Measurements from ENCODE around the gene TADA2B.
A peak's percentile ranks its signal among the peaks of the same experiment; 100 is the strongest.
"Not testable (repeated sequence)": the region's sequence is repeated elsewhere in the genome, so short reads cannot be mapped to it uniquely, and the experiment has no call there.

Gene TADA2B

DNA sequence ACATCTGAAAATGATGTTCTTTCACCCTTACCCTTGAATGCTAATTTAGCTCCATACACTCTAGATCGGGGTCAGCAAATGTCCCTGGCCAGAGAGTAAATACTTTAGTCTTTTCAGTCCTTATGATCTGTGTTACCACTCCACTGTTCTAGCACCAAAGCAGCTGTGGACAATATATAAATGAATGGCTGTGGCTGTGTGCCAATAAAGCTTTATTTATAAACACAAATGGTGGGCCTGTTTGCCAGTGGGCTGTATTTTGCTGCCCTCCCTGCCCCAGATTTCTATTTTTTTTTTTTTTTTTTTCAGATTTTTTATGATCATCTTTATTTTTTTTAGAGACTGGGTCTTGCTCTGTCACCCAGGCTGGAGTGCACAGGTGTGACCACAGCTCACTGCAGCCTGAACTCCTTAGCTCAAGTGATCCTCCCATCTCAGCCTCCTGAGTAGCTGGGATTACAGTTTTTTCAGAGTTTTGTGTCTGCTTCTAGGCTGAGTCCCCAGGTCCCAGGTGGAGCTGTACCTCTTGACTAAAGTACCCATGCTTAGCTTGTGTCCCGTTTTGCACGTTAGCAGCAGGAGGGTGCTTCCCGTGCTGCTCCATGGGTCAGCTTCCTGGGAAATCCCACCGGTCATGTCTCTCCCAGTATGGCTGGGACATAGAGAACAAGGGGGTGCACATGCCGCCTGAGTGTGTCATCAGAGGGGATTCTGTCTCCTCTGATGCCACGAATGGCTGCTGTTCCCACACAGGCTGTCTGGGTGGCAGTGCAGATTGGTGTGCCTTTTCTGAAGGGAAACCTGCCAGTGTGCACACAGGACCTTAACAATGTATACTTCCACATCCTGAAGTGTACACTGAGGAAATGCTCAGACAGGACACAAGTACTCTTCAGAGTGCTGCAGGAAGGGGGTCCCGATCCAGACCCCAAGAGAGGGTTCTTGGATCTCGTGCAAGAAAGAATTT lies 40.7 kb downstream of the TADA2B start:
- DNase-seq: no peak

DNA sequence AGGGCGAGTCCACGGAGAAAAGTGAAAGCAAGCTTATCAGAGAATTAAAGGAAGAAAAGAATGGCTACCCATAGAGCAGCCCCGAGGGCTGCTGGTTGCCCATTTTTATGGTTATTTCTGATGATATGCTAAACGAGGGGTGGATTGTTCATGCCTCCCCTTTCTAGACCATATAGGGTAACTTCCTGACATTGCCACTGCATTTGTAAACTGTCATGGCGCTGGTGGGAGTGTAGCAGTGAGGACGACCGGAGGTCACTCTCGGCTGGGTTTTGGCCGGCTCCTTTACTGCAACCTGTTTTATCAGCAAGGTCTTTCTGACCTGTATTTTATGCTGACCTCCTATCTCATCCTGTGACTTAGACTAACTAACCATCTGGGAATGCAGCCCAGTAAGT lies 41.4 kb downstream of the TADA2B start:
- not testable (repeated sequence) for DNase-seq

DNA sequence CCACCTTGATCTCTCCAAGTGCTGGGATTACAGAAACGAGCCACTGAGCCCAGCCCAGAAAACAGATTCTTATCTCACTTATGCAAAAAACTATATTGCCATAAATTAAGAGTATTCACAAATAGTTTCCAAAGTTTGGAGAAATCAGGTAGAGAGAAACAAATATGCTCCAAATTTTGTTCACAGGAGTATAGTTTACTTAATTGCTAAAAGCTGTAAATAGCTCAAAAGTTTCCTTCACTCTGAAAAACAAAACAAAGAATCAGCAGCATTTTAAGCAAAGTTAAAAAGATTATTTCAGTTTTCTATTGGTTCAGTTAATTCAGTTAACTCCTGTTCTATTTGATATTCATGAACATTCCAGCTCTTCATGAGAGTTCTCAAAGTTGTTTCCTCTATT lies 43.2 kb downstream of the TADA2B start:
- DNase-seq: no peak

DNA sequence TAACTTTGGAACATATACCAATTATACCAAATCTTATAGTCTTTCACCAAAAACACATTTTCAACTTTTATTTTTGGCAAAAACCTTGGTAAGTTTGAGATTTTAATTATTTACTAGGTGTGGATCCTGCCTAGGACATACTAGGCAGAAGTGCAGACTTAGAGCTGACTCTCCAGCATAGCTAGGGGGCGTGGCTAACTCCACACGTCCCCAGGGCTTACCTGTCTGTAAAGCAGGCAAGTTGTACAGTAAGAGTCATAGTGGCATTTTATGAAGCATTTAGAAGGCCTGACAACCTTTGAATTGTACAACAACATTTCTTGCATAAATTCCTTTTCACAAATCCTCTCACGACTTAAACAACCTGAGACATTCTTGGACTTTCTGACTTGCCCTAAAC lies 43.9 kb downstream of the TADA2B start:
- no peak for DNase-seq

DNA sequence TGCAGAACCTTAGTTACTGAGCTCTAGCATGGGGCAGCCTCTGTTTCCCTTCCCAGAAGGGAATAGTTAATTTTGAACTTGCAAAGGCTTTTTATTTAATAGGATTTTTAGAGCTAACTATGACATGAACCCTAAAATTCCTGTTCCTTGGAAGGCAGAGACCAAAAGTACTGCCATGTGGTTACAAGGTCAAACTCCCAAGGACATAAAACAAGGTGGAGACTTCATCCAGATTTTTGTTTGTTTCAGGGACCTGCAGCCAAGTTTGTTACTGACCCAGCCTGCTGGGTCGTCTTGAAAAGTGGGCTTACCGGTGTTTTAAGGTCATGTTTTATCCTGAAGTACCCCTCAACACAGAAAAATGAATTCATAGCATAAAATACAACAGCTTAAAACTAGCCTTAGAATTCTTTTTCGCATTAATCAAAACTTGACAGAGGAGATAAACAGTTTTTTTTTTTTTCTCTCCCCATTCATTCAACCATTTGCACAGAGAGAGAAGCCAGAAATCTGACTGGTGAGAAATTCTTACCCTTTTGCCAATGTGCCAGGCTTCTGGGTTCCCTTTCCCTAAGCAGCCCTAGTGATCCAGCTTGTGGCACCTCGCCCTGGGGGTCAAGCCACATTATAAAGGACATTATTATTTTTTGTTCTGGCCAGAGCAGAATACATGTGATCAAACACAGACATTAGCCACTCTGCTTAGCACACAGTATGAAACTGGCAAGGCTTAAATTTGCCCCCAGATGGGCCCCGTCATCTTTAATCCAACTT lies 46.2 kb downstream of the TADA2B start:
- DNase-seq: no peak

DNA sequence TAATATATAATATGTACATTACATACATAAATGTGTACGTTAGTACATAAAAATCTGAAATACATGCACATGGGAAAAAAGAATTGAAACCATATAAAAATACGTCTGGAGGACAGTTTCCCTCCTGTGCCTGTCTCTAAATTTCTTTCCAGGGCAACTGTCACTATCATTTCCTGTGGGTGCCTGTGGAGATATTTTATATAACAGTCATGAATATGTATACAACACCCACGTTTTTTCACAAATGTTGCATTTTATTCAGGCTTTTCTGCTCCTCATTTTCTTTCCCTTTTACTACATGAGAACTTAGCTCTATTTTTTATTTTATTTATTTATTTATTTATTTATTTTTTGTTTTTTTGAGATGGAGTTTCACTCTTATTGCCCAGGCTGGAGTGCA lies 48.9 kb downstream of the TADA2B start:
- no peak for DNase-seq

DNA sequence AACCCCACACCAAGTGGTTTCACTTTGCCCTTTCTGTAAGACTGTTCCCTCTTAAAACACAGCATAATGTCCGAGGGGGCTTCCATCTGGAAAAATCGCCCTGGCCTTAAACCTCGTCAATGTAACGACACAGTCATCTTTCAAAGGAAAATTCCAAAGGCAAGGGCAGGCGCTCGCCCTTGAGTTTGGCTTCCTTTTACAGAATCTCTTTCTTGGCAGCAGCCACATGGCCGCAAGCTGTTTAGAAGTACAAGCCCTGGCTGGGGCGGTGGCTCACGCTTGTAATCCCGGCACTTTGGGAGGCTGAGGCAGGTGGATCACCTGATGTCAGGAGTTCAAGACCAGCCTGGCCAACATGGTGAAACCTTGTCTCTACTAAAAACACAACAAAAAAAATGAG lies 51.7 kb downstream of the TADA2B start:
- DNase-seq: no peak

DNA sequence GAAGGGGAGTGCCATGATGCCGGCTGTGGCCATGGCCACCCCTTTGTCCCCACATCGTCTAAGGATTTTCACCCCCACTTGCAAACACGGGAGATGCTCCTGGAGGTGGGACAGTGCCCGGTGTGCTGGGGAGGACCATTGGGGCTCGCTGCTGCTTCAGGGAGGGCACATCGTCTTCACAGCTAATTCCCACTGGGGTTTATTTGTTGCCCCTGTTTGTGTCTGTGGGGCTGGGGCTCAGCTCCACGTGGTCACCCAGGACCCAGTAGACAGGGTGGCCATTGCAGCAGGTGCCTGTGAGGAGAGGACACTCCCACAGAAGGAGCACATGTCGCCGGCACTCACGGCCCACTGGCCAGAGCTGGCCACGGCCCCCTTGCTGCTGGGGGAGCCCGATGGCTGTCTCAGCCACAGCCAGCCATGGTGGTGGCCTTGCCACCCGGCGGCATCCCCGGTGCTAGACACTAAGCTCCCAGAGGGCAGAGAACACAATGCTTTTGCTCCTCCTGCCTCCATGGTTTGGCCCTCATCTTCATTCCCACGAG lies 52.5 kb downstream of the TADA2B start:
- DNase-seq: no peak

DNA sequence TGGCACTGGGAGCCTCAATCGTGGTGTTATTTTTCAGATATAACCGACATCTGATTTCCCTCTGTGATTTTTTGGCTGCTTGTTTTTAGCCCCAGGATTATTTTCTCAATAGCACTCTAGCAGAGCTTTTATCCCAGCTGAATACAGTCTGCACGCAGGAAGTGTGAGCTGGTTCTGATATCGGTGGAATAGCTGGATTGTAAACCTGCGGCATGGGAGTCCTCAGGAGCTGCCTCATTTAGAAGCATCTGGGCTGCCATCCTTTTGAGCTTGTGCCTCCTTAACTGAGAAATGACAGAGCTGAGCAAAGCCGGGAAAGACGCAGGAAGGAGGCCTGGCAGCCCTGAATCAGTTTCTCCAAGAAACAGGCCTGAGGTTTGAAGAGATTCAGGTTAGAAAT lies 53.1 kb downstream of the TADA2B start:
- DNase-seq: no peak

DNA sequence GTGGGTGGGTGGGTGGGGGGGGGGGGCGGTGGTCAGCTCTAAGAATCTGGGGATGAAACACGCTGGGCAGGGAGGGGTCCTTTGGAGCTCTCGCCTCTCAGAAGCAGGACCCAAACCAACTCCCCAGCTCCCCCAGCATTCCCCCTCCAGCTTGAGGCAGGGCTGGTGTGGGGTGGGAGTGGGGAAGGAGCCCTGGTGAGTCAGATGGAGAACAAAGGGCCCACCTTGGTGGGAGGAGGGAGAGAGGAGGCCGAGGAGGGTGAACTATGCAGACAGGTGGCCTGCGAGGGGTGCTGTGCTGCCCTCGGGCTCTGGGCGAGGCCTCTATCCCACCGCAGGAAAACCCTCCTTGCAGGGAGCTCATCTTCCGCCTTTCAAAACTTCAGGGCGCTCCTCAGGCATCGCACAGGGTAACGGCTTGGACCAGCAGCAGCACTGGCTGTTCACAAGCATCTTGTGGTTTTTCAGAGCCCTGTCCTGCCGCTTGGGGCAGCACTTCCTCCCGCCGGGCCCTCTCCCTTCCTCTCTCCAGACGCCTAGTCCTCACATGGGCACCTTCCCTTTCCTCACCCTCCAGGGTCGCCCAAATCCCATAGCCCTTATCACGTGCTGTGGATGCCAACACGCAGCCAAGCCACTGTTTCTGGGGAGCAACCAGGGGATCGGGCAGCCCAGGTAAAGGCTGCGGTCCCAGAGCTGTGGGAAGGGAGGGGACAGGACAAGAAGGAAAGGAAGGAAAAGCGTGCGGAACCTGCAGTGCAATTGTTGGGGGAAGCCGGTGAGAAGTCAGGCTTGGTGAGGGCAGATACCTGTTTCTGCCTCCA lies 58.7 kb downstream of the TADA2B start:
- DNase-seq: peak; percentile 17

DNA sequence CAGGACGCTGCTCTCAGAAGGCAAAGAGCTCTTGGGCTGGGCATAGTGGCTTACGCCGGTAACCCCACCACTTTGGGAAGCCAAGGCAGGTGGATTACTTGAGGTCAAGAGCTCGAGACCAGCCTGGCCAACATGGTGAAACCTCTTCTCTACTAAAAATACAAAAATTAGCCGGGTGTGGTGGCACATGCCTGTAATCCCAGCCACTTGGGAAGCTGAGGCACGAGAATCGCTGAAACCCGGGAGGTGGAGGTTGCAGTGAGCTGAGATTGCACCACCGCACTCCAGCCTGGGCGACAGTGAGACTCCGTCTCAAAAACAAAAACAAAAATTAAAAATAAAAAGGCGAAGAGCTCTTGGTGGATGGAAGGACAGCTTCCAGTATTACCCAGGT lies 59.3 kb downstream of the TADA2B start:
- not testable (repeated sequence) for DNase-seq

DNA sequence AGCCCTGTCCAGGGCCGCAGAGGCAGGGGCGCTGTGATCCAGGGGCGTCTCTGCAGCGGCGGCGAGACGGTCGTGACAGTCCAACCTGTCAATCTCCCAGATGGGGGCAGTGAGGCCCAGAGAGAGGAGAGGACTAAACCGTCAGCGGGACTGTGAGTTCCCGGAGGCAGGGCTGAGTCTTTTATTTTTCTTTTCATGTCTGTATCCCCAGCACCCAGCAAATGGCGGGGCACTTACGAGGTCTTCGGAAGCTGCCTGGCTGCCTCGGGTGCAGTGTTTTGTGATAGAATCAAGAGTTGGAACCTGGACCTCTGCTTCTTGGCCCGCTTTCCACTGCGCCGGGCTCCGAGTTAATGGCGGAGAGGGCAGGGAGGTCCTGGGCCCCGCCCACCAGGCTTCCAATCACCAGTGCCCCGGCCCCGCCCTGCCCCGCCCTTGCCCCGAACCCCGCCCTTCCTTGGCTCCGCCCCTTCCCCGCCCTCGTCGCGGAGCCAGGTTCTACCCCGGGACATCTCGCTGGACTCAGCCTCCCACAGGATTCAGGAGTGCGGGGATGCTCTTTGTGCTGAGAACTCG lies 59.9 kb downstream of the TADA2B start:
- DNase-seq: peak; percentile 63

DNA sequence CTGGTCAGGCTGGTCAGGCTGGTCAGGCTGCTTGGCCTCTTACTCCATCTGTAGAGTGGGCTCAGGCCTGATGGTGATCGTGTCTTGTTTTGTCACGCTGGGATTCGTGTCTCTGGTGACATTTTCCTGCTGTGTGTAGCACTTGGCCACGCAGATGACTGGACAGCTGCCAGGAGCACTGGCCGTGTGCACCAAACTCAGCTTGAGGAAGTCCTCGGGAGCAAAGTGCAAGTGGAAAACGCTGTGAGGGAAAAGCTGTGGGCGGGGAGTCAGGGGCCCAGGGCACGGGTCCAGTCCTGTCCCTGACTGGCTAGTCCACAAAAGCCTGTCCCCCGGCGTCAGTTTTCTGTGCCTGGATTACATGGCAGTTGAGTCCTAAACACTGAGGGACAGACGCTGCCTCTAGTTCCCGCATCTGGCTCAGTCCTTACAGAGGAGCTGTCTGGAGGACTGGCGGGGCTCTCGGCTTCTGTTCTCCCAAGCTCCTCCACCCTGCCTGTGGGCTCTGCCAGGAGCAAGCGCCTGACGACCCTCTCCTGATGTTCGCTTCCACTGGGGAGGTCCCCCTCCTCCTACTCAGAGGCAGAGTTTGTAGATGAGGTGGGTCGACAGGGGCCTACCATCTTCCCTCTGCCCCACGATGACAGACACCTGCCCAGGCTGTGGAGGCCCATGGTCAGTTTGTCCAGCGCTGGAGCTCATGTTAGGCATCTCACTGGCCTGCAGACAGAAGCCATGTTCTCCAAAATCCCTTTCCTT lies 60.6 kb downstream of the TADA2B start:
- no peak for DNase-seq

DNA sequence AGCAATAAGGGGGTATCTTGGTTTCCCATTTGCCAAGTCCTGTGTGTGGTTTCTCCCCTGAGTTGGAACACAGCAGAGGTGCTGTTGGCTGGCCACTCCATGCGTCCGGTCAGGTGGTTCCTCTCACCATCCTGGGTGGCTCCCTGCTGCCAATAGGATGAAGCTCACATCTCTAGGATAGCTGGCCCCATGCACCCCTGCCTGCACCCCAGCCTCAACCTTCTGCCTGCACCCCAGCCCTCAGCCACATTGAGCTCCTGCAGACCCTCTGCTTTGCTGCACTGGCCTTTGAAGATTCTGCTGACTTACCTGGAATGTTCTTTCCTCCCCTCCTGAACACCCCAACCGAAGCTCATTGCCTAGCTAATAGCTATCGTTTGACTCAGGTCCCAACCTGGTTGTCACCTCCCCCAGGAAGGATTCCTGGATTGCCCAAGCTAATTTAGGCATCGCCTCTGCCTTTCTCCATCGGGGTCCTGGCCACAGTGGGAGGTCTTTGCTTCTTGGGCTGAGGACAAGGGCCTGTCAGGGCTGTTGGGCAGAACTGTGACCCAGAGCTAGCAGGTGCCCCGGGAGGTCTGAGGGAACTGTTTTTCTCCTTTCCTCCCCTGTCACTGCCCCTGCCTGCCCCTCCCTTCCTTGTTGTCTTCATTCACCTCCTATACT lies 61.3 kb downstream of the TADA2B start:
- no peak for DNase-seq

DNA sequence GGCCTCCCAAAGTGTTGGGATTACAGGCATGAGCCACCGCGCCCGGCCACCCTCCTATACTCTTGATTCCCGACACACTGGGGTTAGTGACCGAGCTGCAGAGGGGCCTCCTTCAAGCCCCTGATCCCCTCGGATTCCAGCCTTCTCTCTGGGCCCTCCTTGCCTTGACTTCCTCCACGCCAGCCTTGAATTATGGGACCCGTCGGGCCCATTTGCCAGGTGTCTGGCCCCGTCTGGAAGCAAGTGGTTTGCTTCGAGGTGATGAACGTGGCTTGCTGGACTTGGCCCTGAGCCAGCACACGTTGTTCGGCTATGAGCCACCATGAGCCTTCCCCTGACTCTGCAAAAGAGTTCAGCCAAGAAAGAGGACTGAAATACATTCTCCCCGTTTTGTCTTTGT lies 62.1 kb downstream of the TADA2B start:
- DNase-seq: no peak

DNA sequence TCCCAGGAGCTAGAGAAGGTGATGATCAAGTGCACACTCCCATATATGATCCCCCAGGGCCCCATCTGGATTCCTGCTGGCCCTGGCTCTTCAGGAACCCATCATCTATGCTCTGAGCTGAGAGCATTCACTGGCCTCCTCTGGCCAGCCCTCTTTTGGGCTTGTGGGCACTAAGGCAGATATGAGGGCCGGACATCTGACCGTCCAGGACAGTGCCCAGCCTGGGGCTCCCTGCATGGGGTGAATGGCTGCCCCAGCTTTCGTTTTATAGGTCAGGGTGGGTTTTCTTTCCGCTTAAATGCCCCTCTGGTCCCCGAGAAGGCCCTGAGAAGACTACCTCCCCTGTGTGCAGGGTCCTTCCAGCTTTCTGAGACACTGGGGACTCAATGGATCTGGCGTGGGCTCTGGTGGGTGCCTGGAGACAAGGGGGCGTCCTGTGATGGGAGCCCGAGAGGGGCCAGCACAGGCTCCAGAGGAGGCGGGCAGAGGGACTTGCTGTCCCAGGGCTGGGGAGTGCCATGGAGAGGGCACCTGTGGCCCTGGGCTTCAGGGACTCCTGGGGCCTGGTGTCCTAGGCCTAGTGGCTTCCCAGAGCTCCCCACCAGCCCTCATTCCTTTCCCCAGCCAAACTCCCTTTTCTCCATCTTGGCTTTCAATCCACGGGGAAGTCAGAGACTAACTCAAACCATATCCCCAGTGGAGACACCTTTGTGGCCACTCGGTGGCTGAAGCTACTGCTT lies 64.2 kb downstream of the TADA2B start:
- DNase-seq: no peak

Data from central memory CD4-positive, alpha-beta T cell (primary cell).